PC-9 (cell line): ENCODE measurements around the gene SLX9.

Source experiments
- CTCF ChIP-seq: fragments of 200-600 bp; sonication (generic); conservative IDR thresholded peaks from 2 replicates; pipeline ENCODE4 v1.6.1; 2017; ENCODE audit warnings: mixed run types, antibody characterized with exemption, mild to moderate bottlenecking, moderate library complexity
- EZH2 ChIP-seq: fragments of 200-600 bp; sonication (generic); IDR thresholded peaks from 2 replicates; pipeline ENCODE4 v1.8.0; 2017; ENCODE audit warnings: antibody characterized with exemption, low read depth

- TF ChIP-seq CTCF, result no peak
- no peak for TF ChIP-seq EZH2
These were observed 49.4 kb upstream of the SLX9 start for GRCh38 chr21:44890338-44890931.
